Caco-2 (cell line): Measurements from ENCODE around the gene TTBK2. TPM values are rescaled to one million over a fixed set of nuclear protein-coding genes. Genes with fewer than 3 reads are reported as not detected.

Experiments
- BruUV-seq: library from RNA; stranded (reverse); fragments of 400-500 nt; replicated peaks from 2 replicates; lab custom pipeline; 2021; lab: Mats Ljungman, UMichigan
- CTCF ChIA-PET: fragments of 300-600 bp; sonication (Branson Sonifier 250); formaldehyde crosslinking; loops from one replicate; lab custom pipeline; 2022; ENCODE audit warnings: antibody characterized with exemption; lab: Charles Lee
- POLR2A ChIA-PET: fragments of 300-600 bp; sonication (Branson Sonifier 250); formaldehyde crosslinking; loops from one replicate; lab custom pipeline; 2022; ENCODE audit warnings: antibody characterized with exemption; lab: Charles Lee
- DNase-seq, 2 experiments: peaks; one replicate each; pipeline versions ENCODE4 v3.0.0 to v3.0.0-alpha.2; 2020 to 2022
- H3K27me3 ChIP-seq: replicated peaks from 2 replicates; pipeline ENCODE4 v1.6.0; 2011; ENCODE audit warnings: low read length; ENCODE audit not compliant: control insufficient read depth, insufficient read depth
- H3K36me3 ChIP-seq: 2 replicates; pipeline ENCODE4 v1.5.1; 2011; ENCODE audit warnings: low read length; ENCODE audit not compliant: control insufficient read depth, insufficient read depth
- H3K4me1 ChIP-seq: fragments of 250-450 bp; sonication (Bioruptor Pico); 2 replicates; pipeline ENCODE4 v1.5.1; 2020; ENCODE audit warnings: mild to moderate bottlenecking
- H3K4me3 ChIP-seq: 2 replicates; pipeline ENCODE4 v1.5.1; 2011; ENCODE audit warnings: low read depth, mild to moderate bottlenecking, control low read depth, low read length
- H3K9me3 ChIP-seq: fragments of 250-450 bp; sonication (Bioruptor Pico); 2 replicates; pipeline ENCODE4 v1.5.1; 2020; ENCODE audit warnings: mild to moderate bottlenecking, moderate library complexity
- H3K27ac Mint-ChIP-seq: one replicate; pipeline ENCODE4 v1.8.0; 2022; ENCODE audit warnings: mixed read lengths; ENCODE audit not compliant: unreplicated experiment
- H3K27me3 Mint-ChIP-seq: one replicate; pipeline ENCODE4 v1.8.0; 2022; ENCODE audit warnings: mixed read lengths; ENCODE audit not compliant: insufficient read depth, unreplicated experiment
- H3K36me3 Mint-ChIP-seq: one replicate; pipeline ENCODE4 v1.8.0; 2022; ENCODE audit warnings: mild to moderate bottlenecking, mixed read lengths; ENCODE audit not compliant: insufficient read depth, unreplicated experiment
- H3K4me1 Mint-ChIP-seq: one replicate; pipeline ENCODE4 v1.8.0; 2022; ENCODE audit warnings: low read depth, mixed read lengths; ENCODE audit not compliant: unreplicated experiment
- H3K4me3 Mint-ChIP-seq: one replicate; pipeline ENCODE4 v1.8.0; 2022; ENCODE audit warnings: mild to moderate bottlenecking, moderate library complexity, mixed read lengths; ENCODE audit not compliant: unreplicated experiment
- H3K9me3 Mint-ChIP-seq: one replicate; pipeline ENCODE4 v1.8.0; 2022; ENCODE audit warnings: mixed read lengths; ENCODE audit not compliant: unreplicated experiment
- CTCF ChIP-seq, 2 experiments: fragments of 200-600 bp in 1 of 2; IDR thresholded peaks; 1 replicate in 1 of 2; 2 replicates in 1 of 2; pipeline versions ENCODE4 v1.5.1 to v1.8.0; 2011 to 2022; ENCODE audit warnings: antibody characterized with exemption in 1 of 2, control low read depth in 1 of 2, inconsistent platforms in 1 of 2, low read depth in 1 of 2, low read length in 1 of 2, mild to moderate bottlenecking in 1 of 2, moderate library complexity in 1 of 2; ENCODE audit not compliant: insufficient read depth in 1 of 2, severe bottlenecking in 1 of 2, unreplicated experiment in 1 of 2
- intact Hi-C: fragments of 100-400 bp; cut with micrococcal nuclease; formaldehyde crosslinking; loops from one replicate; pipeline ENCODE4 v1.10.0; 2022; ENCODE audit not compliant: unreplicated experiment
- total RNA-seq: library from RNA; stranded (reverse); gene quantifications from 2 replicates; pipeline ENCODE4 v1.2.3, GENCODE V29; 2022

Gene TTBK2
- total RNA-seq, 1 experiment from 2014 or later: 10.1 TPM

- Histone ChIP-seq H3K4me3 (no peak overlapping the region), H3K27me3 (no peaks in the 10 kb centered on the region), H3K9me3 (no peaks in the 10 kb centered on the region), H3K4me1 (no peaks in the 10 kb centered on the region), H3K36me3 (no peaks in the 10 kb centered on the region)
- Mint-ChIP-seq H3K4me3 (no peak overlapping the region), H3K36me3 (no peaks in the 10 kb centered on the region), H3K27ac (no peak overlapping the region), H3K9me3 (no peaks in the 10 kb centered on the region), H3K4me1 (no peaks in the 10 kb centered on the region), H3K27me3 (no peaks in the 10 kb centered on the region)
- intact Hi-C loops: no loop called here
- no peak for TF ChIP-seq CTCF (IDR thresholded peaks at IDR 0.05; ENCODE audit: insufficient read depth in 1 of 2, low read depth in 1 of 2, low read length in 1 of 2, severe bottlenecking in 1 of 2, unreplicated experiment in 1 of 2)
- no peak for DNase-seq
- BruUV-seq: no TSS peak
- ChIA-PET CTCF (no interaction called here), POLR2A (no interaction called here)
Observed at GRCh38 chr15:42819786-42820185, 100.8 kb downstream of the TTBK2 start.

- Mint-ChIP-seq H3K36me3 (no peaks in the 10 kb centered on the region), H3K4me1 (no peaks in the 10 kb centered on the region), H3K9me3 (no peaks in the 10 kb centered on the region), H3K27me3 (no peaks in the 10 kb centered on the region), H3K4me3 (no peak overlapping the region), H3K27ac (no peak overlapping the region)
- no peak overlapping the region for H3K4me3 ChIP-seq
- no TSS peak for BruUV-seq
- intact Hi-C loops: no loop called here
- H3K27me3 ChIP-seq: no peaks in the 10 kb centered on the region
- no peak for TF ChIP-seq CTCF (IDR thresholded peaks at IDR 0.05; ENCODE audit: insufficient read depth in 1 of 2, low read depth in 1 of 2, low read length in 1 of 2, severe bottlenecking in 1 of 2, unreplicated experiment in 1 of 2)
- H3K36me3 ChIP-seq: no peaks in the 10 kb centered on the region
- no peaks in the 10 kb centered on the region for H3K4me1 ChIP-seq
- POLR2A ChIA-PET: no interaction called here
- DNase-seq: no peak
- CTCF ChIA-PET: no interaction called here
- H3K9me3 ChIP-seq: no peaks in the 10 kb centered on the region
Observed at GRCh38 chr15:42811433-42811832, 109.1 kb downstream of the TTBK2 start.

- ChIA-PET CTCF (no interaction called here), POLR2A (no interaction called here)
- Histone ChIP-seq H3K4me3 (no peak overlapping the region), H3K9me3 (no peaks in the 10 kb centered on the region), H3K27me3 (no peaks in the 10 kb centered on the region), H3K4me1 (no peaks in the 10 kb centered on the region), H3K36me3 (no peaks in the 10 kb centered on the region)
- no peak overlapping the region for H3K4me3 Mint-ChIP-seq
- no peak overlapping the region for H3K27ac Mint-ChIP-seq
- H3K27me3 Mint-ChIP-seq: no peaks in the 10 kb centered on the region
- intact Hi-C loops: no loop called here
- no peaks in the 10 kb centered on the region for H3K36me3 Mint-ChIP-seq
- H3K4me1 Mint-ChIP-seq: no peaks in the 10 kb centered on the region
- H3K9me3 Mint-ChIP-seq: no peaks in the 10 kb centered on the region
- TF ChIP-seq CTCF (IDR thresholded peaks at IDR 0.05; ENCODE audit: insufficient read depth in 1 of 2, low read depth in 1 of 2, low read length in 1 of 2, severe bottlenecking in 1 of 2, unreplicated experiment in 1 of 2): no peak
- DNase-seq: no peak
- BruUV-seq: no TSS peak
Observed at GRCh38 chr15:42808913-42809312, 111.7 kb downstream of the TTBK2 start.
